GM19468 (cell line): ENCODE results near the gene TMEM165.
"Not testable (repeated sequence)": the region's sequence is repeated elsewhere in the genome, so short reads cannot be mapped to it uniquely, and the experiment has no call there.

Experiments
- ATAC-seq: cut with Tn5 transposase; IDR thresholded peaks from one replicate; pipeline ENCODE4 v1.9.1; 2021; ENCODE audit warnings: mild to moderate bottlenecking, moderate library complexity, moderate number of reproducible peaks; ENCODE audit not compliant: unreplicated experiment; ENCODE audit errors: extremely low read depth

The TMEM165 gene, protein sequence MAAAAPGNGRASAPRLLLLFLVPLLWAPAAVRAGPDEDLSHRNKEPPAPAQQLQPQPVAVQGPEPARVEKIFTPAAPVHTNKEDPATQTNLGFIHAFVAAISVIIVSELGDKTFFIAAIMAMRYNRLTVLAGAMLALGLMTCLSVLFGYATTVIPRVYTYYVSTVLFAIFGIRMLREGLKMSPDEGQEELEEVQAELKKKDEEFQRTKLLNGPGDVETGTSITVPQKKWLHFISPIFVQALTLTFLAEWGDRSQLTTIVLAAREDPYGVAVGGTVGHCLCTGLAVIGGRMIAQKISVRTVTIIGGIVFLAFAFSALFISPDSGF

GRCh38 chr4:55395529-55396307 lies at the start of gene TMEM165:
Gene TMEM165 (plus strand): TSS chr4:55395957. CDS start chr4:55396190, 233 bp downstream.
- ATAC-seq: peak; percentile 92

- ATAC-seq: peak; percentile 88
Measured at GRCh38 chr4:55345980-55346850, 49.5 kb upstream of the TMEM165 start, which contains the start of gene SRD5A3. Gene SRD5A3 (plus strand): TSS chr4:55346242. CDS start chr4:55346337, 95 bp downstream.

GRCh38 chr4:55346851-55347255 lies 48.9 kb upstream of the TMEM165 start:
- ATAC-seq: no peak

DNA sequence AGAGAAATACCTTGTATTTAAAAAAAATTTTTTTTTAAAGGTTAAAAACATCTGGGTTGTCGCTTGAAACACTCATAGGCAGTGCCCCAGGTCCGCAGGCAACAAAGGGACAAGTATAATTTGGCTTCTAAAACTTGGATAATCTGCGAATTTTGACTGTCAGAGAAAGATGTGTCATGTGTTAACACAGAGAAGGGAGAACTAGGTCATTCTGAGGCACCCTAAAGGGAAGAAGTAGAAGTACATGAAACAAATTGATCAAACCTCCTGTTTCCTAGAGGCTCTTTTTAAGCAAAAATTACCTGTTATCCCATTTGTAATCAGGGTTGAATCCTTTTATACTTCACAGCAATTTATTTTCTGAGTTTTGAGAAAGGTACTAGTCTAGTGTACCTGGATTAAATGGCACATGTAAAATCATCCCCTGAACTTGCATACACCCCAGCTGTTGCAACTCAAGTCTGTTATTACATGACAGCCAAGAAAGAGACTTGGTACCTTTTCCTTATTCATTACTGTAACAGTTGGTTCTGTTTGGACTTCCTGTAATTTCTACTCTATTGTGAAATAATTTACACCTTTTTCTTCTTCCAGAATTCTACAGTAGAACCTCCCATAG lies 48.0 kb upstream of the TMEM165 start:
- no peak for ATAC-seq

- no peak for ATAC-seq
Measured at GRCh38 chr4:55348466-55348865, 47.3 kb upstream of the TMEM165 start.

DNA sequence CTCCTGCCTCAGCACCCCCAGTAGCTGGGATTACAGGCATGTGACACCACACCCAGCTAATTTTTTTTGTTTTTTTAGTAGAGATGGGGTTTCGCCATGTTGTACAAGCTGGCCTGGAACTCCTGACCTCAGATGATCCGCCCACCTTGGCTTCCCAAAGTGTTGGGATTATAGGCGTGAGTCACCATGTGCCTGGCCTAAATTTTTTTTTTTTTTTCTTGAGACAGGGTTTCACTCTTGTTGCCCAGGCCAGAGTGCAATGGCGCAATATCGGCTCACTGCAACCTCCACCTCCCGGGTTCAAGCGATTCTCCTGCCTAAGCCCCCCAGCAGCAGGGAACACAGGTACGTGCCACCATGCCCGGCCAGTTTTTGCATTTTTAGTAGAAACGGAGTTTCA lies 44.9 kb upstream of the TMEM165 start:
- ATAC-seq: not testable (repeated sequence)

- ATAC-seq: no peak
Measured at GRCh38 chr4:55351824-55352223, 43.9 kb upstream of the TMEM165 start.

DNA sequence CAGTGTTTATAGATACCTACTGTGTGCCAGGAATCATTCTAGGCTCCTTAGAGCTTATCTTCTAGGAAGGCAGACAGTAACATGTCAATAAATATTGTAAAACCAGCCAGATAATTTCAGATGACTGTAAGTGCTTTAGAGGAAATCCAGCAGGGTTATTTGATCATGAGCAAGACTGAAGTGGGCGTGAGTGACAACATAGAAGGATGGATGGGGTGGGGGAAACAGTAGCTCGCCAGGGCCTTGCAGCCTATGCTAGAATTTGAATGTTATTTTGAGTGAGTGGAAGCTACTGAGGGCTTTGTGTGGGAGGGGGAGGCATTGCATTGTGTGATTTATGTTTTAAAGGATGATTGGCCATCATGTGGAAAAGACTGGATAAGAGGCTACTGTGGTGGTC lies 43.0 kb upstream of the TMEM165 start:
- ATAC-seq: no peak

DNA sequence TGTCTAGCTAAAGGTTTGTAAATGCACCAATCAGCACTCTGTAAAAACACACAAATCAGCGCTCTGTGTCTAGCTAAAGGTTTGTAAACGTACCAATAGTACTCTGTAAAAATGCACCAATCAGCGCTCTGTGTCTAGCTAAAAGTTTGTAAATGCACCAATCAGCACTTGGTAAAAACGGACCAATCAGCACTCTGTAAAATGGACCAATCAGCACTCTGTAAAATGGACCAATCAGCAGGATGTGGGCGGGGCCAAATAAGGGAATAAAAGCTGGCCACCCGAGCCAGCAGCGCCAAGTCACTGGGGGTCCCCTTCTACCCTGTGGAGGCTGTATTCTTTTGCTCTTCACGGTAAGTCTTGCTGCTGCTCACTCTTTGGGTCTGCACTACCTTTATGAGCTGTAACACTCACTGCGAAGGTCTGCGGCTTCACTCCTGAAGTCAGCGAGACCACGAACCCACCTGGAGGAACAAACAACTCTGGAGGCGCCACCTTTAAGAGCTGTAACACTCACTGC lies 42.5 kb upstream of the TMEM165 start:
- ATAC-seq: not testable (repeated sequence)

DNA sequence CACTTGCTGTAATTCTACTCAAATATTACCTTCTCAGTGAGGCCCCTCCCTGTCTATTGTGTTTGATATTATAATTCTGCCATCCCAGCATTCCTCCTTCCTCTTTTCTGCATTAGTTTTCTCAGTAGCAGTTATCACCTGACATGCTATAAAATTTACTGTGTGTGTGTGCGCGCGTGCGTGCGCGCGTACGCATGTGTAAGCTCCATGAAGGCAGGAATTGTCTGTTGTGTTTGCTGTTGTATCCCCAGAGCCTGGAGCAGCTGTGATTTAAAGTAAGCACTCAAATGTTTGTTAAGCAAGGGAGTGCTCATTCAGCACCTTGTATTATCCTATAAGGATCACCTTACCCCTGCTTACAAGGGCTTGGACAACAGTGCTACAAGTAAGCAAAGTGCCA lies 41.1 kb upstream of the TMEM165 start:
- no peak for ATAC-seq

GRCh38 chr4:55355555-55355954 lies 40.2 kb upstream of the TMEM165 start:
- ATAC-seq: no peak

GRCh38 chr4:55356991-55357461 lies 38.7 kb upstream of the TMEM165 start:
- no peak for ATAC-seq

DNA sequence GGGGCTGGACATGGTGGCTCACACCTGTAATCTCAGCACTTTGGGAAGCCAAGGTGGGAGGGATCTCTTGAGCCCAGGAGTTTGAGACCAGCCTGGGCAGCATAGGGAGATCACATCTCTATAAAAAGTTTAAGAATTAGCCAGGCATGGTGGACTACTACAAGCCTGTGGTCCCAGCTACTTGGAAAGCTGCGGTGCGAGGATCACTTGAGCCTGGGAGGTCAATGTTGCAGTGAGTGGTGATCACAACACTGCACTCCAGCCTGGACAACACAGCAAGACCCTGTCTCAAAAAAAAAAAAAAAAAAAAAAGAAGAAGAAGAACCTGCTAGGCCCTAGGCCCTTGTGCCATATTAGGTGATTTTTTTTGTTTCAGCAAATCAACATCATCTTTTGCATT lies 37.5 kb upstream of the TMEM165 start:
- ATAC-seq: no peak

GRCh38 chr4:55358668-55359067 lies 37.1 kb upstream of the TMEM165 start:
- ATAC-seq: no peak

GRCh38 chr4:55359397-55359916 lies 36.3 kb upstream of the TMEM165 start:
- ATAC-seq: no peak

DNA sequence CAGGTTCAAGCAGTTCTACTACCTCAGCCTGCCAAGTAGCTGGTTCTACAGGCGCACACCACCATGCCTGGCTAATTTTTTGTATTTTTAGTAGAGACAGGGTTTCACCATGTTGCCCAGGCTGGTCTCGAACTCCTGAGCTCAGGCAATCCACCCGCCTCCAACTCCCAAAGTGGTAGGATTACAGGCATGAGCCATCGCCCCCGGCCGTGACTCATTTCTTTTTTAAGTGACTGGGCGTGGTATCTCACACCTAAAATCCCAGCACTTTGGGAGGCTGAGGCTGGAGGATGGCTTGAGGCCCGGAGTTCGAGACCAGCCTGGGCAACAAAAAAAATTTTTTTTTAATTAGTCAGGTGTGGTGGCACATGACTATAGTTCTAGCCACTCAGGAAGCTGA lies 32.8 kb upstream of the TMEM165 start:
- not testable (repeated sequence) for ATAC-seq

- no peak for ATAC-seq
Measured at GRCh38 chr4:55363691-55364351, 31.9 kb upstream of the TMEM165 start.

GRCh38 chr4:55364691-55365344 lies 30.9 kb upstream of the TMEM165 start:
- no peak for ATAC-seq
